ENCODE results near the gene KLF9. TPM values are rescaled to one million over a fixed set of nuclear protein-coding genes. Genes with fewer than 3 reads are reported as not detected.

The KLF9 gene
- total RNA-seq, 2 experiments from 2014 or later: 16.2 TPM

GRCh38 chr9:70352802-70353201 is 61.7 kb downstream of the KLF9 start:
- no peaks in the 10 kb centered on the region for H3K27me3 Mint-ChIP-seq
- H3K36me3 Mint-ChIP-seq: peaks cover 14% of the 10 kb centered on the region
- no peak overlapping the region for H3K27ac Mint-ChIP-seq
- H3K9me3 Mint-ChIP-seq: no peaks in the 10 kb centered on the region
- POLR2A ChIA-PET: no interaction called here
- H3K4me3 Mint-ChIP-seq: no peak overlapping the region
- ATAC-seq (ENCODE audit: low read depth) (no peak), DNase-seq (no peak)
- H3K4me1 Mint-ChIP-seq: no peaks in the 10 kb centered on the region

DNA sequence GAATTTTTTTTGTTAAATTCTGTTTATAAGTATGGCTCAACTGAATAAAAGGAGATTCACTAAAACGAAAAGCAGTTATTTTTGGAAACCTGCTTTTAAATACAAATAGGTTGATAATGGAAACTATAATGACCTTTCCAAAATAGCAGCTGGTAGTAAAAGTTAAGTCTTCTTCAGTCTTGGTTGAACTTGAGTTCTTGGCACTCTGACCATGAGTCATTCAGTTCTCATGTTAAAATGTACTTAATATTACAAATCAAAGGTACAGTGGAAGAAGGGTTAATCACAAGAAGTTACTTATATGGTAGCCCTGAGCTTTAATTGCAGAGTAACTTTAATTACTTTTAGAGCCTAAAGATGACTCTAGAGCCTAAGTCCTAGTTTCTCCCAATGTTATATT is 62.1 kb downstream of the KLF9 start:
- no peak for DNase-seq

DNA sequence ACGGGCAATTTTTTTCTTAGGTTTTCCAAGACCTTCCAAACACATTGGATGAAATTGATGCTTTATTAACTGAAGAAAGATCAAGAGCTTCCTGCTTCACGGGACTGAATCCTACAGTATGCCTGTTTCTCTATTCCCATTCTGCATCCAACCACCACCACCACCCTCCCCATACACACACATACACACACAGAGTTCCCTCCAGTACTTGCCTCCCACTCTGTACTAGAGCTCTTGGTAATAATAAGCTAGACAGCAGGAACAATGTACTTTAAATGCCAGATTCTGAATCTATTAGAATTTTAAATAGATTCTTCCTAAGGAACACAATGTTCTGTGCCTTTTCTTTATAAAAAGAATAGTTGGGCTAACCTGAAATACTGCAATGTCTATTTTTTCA is 67.4 kb downstream of the KLF9 start:
- Mint-ChIP-seq H3K27ac (no peak overlapping the region), H3K9me3 (no peaks in the 10 kb centered on the region)
- POLR2A ChIA-PET: no interaction called here

More for the DNA sequence above, 62.1 kb downstream of the KLF9 start:
- POLR2A ChIA-PET: no interaction called here
- Mint-ChIP-seq H3K4me3 (no peak overlapping the region), H3K4me1 (no peaks in the 10 kb centered on the region), H3K27ac (no peak overlapping the region), H3K36me3 (peaks cover 14% of the 10 kb centered on the region), H3K9me3 (no peaks in the 10 kb centered on the region), H3K27me3 (no peaks in the 10 kb centered on the region)
- no peak for ATAC-seq (ENCODE audit: low read depth)

GRCh38 chr9:70340572-70340971 is 73.9 kb downstream of the KLF9 start:
- H3K36me3 Mint-ChIP-seq: peaks cover 23% of the 10 kb centered on the region
- no peaks in the 10 kb centered on the region for H3K27me3 Mint-ChIP-seq
- DNase-seq (no peak), ATAC-seq (ENCODE audit: low read depth) (no peak)
- POLR2A ChIA-PET: no interaction called here
- no peaks in the 10 kb centered on the region for H3K9me3 Mint-ChIP-seq
- H3K4me1 Mint-ChIP-seq: peaks cover 2% of the 10 kb centered on the region
- H3K27ac Mint-ChIP-seq: no peak overlapping the region
- H3K4me3 Mint-ChIP-seq: no peak overlapping the region

More for the DNA sequence above, 67.4 kb downstream of the KLF9 start:
- H3K4me3 Mint-ChIP-seq: no peak overlapping the region
- H3K27me3 Mint-ChIP-seq: no peaks in the 10 kb centered on the region
- DNase-seq (no peak), ATAC-seq (ENCODE audit: low read depth) (no peak)
- no peaks in the 10 kb centered on the region for H3K4me1 Mint-ChIP-seq
- peaks cover 22% of the 10 kb centered on the region for H3K36me3 Mint-ChIP-seq

Other genes with a start within 250 kb of the KLF9 start
- 10 to 100 TPM; 42.3 to 44.9 TPM for gene SMC5, start 155.7 kb downstream of the KLF9 start, total RNA-seq